Measurements from ENCODE around the gene SNRPD2. TPM values are rescaled to one million over a fixed set of nuclear protein-coding genes. Genes with fewer than 3 reads are reported as not detected.

Gene SNRPD2
- total RNA-seq, 2 experiments from 2014 or later, result 777 to 805 TPM

DNA sequence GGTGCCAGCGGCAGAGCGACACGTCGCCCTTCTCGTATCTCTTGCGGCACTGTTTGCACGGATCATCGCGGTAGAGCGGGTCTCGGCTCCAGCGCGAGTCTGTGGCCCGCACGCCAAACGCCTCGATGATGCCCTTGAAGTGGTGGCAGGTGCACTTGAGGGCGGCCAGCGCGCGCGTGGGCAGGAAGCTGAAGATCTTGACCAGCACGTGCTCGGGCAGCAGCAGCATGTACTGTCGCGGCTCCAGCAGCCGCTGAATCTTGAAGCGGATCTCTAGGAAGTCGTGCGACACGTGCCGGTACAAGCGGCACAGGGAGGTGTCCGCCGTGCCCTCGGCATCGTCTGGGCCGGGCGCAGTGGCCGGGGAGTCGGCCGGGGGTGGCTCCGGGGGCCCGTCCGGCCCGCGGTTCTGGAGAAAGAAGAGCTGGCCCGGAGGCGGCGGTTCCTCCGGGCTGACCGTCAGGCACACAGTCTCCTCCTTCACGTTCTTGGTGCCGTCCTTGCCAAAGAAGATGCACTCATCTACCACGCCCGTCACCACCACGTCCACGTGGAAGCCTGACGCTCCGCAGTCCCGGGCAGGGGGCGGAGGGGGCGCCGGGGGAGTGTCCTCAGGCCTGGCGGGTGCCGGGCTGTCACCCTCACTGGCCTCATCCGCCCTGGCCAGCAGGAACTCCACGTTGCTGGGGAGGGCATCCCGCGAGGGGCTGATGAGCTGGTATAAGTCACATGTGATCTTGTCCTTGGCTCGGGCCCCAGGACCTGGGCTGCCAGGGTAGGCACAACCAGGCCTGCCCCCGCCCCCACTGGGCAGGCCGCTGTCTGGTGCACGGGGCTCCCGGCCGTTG lies 20.3 kb upstream of the SNRPD2 start:
- CTCF ChIA-PET, result interaction anchor here (1.6 to 1.9 kb wide), 2 partner anchors 18 to 21 kb away, joined by 5 to 8 read pairs; no protein-coding TSS in a partner anchor
- POLR2A ChIA-PET, result no interaction called here

GRCh38 chr19:45710356-45711130 lies 18.8 kb upstream of the SNRPD2 start:
- POLR2A ChIA-PET, result no interaction called here
- CTCF ChIA-PET, result interaction anchor here (1.0 kb wide), 1 partner anchor 58 kb away, joined by 4 read pairs; no protein-coding TSS in a partner anchor

GRCh38 chr19:45705710-45706415 lies 14.1 kb upstream of the SNRPD2 start:
- CTCF ChIA-PET, result interaction anchor here (1.0 to 1.2 kb wide), 2 partner anchors 12 to 25 kb away, joined by 3 read pairs; no protein-coding TSS in a partner anchor

GRCh38 chr19:45705115-45705514 lies 13.4 kb upstream of the SNRPD2 start:
- ChIA-PET POLR2A (no interaction called here), CTCF (interaction anchor here (1.0 to 1.1 kb wide), 3 partner anchors 10 to 12 kb away, joined by 3 to 5 read pairs (median 3); no protein-coding TSS in a partner anchor)

More at GRCh38 chr19:45705710-45706415, 14.1 kb upstream of the SNRPD2 start:
- POLR2A ChIA-PET, result no interaction called here

- POLR2A ChIA-PET, result no interaction called here
- CTCF ChIA-PET, result no interaction called here
Measured at GRCh38 chr19:45701676-45702075, 9.9 kb upstream of the SNRPD2 start.

DNA sequence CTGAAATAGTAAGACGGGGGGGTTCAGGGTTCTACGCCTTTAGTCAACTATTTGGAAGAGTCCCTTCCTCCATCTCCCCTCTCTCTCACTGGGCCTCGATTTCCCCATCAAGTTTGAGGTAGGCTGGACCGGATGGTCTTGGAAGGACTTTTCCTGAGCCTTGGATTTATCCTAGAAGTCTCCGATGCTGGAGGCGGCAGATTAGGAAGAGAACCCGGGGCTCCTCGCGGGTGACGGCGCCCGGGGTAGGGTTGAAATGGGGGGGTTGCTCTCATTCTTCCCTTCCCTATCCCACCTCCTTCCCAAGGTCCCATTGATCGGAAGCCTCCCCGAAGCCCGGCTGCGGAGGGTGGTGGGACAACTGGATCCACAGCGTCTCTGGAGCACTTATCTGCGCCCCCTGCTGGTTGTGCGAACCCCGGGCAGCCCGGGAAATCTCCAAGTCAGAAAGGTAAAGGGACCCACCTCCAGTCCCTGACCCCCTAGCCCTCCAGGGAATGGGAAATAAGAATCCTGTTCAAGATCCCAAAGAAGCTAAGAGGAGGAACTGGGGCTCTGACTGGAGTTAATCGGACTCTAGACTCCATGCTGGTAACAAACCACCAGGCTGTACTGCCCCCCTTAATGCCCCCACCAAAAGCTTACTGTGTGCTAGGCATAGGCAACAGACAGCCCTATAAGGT lies 1.5 kb upstream of the SNRPD2 start:
- ChIA-PET POLR2A (interaction anchor here (1.2 to 1.6 kb wide), 7 partner anchors 16 to 194 kb away, joined by 3 to 9 read pairs (median 5); partner anchors contain the start of gene FBXO46), CTCF (interaction anchor here (0.5 to 2.6 kb wide), 34 partner anchors 9 to 265 kb away, joined by 3 to 21 read pairs (median 4); partner anchors contain the start of genes FBXO46 and SIX5)

DNA sequence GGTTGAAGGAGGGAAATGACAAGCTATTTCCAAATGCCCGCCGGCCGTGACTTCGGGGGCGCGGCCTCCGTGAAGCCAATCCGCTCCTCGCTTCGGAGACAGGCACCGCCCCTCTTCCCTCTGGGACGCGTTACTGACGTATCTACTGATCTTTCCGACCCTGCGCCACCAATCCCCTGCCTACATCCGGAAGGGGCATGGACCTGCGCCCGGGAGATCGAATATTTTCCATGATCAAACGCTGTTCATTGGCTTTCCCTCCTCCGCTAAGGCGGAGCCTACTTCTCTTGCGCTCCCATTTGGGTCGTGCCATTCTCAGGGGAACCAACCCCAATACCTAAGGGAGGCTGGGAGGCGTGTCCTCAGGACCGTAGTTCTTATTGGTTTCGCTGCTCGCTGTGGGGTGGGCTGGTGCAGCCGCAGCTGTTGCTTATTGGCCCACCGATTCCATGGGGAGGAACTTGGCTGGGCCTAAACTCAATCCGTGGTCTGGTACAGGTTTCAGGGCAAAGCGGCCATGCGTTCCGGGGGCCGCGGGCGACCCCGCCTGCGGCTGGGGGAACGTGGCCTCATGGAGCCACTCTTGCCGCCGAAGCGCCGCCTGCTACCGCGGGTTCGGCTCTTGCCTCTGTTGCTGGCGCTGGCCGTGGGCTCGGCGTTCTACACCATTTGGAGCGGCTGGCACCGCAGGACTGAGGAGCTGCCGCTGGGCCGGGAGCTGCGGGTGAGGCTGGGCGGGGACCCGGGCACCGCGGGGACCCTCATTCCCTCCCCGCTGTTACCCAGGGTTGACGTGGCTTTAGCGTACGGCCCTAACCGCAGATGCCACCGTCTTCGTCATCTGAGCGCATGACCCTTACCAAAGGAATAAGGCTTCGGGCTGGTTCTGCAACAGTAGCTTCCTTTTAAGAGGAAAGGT lies 693 bp upstream of the SNRPD2 start, which contains the start of gene QPCTL:
QPCTL (plus strand) TSS at position 480 of the 919 bp plus-strand sequence; CDS start at position 518, 38 bp downstream.
- CTCF ChIA-PET, result interaction anchor here (0.5 to 2.6 kb wide), 27 partner anchors 11 to 264 kb away, joined by 3 to 21 read pairs (median 4); partner anchors contain the start of genes FBXO46 and SIX5

DNA sequence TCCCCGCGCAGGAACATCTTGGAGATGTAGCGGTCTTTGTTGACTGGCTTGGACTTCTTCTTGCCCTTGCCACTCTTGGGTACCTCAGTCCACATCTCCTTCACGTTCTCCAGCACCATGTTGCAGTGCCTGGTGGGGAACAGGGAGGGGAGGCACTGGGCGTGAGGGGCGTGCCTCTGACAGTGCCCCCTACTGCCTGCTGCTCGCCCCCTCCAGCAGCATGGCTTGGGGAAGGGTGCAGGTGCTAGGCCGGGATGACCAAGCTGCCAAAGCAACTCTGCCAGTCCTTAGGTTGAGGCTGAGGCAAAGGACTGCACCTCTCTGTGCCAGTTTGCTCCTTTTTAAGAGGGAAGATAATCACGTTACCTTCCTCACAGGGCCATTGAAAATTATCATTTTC lies 4.2 kb downstream of the SNRPD2 start:
- ChIA-PET CTCF (interaction anchor here (0.5 to 1.0 kb wide), 2 partner anchors 28 to 40 kb away, joined by 3 to 4 read pairs; no protein-coding TSS in a partner anchor), POLR2A (interaction anchor here (1.2 kb wide), 1 partner anchor 10 kb away, joined by 6 read pairs; no protein-coding TSS in a partner anchor)

More for the DNA sequence above, 693 bp upstream of the SNRPD2 start, which contains the start of gene QPCTL:
- POLR2A ChIA-PET, result interaction anchor here (0.6 to 1.6 kb wide), 15 partner anchors 11 to 1387 kb away, joined by 3 to 9 read pairs (median 5); partner anchors contain the start of genes FBXO46, IRF2BP1 and SIX5

DNA sequence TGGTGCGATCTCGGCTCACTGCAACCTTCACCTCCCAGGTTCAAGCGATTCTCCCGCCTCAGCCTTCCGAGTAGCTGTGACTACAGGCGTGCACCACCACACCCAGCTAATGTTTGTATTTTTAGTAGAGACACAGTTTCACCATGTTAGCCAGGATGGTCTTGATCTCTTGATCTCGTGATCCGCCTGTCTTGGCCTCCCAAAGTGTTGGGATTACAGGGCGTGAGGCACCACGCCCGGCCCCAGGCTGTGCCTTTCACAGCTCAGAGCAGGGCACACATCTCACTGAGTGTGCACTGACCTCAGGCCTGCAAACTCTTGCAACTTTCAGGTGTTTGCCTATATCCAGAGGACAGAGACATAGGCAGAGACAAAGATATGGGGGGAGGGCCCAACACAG lies 6.7 kb downstream of the SNRPD2 start:
- ChIA-PET CTCF (interaction anchor here (0.6 to 1.0 kb wide), 6 partner anchors 11 to 428 kb away, joined by 3 to 5 read pairs (median 3); no protein-coding TSS in a partner anchor), POLR2A (interaction anchor here (0.6 kb wide), 1 partner anchor 108 kb away, joined by 3 read pairs; no protein-coding TSS in a partner anchor)

GRCh38 chr19:45682908-45683307 lies 8.8 kb downstream of the SNRPD2 start:
- POLR2A ChIA-PET, result no interaction called here
- CTCF ChIA-PET, result interaction anchor here (0.6 to 3.4 kb wide), 5 partner anchors 10 to 220 kb away, joined by 3 to 21 read pairs (median 3); partner anchors contain the start of genes MYPOP, QPCTL, SIX5 and SNRPD2

DNA sequence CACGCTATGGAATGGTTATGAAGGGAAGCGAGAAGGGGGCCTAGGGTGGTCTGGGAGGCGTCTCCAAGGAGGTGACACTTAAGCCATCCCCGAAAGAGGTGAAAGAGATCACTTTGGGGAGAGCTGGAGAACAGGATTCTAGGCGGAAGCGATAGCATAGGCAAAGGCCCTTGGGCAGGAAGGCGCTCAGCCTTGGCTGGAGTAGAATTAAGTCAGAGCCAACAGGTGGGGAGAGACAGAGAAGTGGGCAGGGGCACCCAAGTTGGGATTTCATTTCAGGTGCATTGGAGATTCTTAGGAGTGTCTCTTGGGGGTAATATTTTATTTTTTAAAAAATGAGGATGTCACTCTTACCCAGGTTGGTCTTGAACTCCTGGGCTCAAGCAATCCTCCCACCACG lies 9.6 kb downstream of the SNRPD2 start:
- POLR2A ChIA-PET, result interaction anchor here (0.6 to 1.8 kb wide), 2 partner anchors 10 to 48 kb away, joined by 3 to 6 read pairs; partner anchors contain the start of genes FBXO46, QPCTL and SNRPD2
- CTCF ChIA-PET, result interaction anchor here (0.6 to 3.4 kb wide), 8 partner anchors 9 to 220 kb away, joined by 3 to 21 read pairs (median 4); partner anchors contain the start of genes FBXO46, GIPR, MYPOP and QPCTL

- ChIA-PET POLR2A (interaction anchor here (0.6 to 1.8 kb wide), 2 partner anchors 11 to 49 kb away, joined by 3 to 6 read pairs; partner anchors contain the start of genes FBXO46, QPCTL and SNRPD2), CTCF (interaction anchor here (0.6 to 3.4 kb wide), 18 partner anchors 9 to 1193 kb away, joined by 3 to 21 read pairs (median 4); partner anchors contain the start of genes FBXO46, QPCTL and SNRPD2)
Measured at GRCh38 chr19:45681391-45682015, 10.2 kb downstream of the SNRPD2 start.

DNA sequence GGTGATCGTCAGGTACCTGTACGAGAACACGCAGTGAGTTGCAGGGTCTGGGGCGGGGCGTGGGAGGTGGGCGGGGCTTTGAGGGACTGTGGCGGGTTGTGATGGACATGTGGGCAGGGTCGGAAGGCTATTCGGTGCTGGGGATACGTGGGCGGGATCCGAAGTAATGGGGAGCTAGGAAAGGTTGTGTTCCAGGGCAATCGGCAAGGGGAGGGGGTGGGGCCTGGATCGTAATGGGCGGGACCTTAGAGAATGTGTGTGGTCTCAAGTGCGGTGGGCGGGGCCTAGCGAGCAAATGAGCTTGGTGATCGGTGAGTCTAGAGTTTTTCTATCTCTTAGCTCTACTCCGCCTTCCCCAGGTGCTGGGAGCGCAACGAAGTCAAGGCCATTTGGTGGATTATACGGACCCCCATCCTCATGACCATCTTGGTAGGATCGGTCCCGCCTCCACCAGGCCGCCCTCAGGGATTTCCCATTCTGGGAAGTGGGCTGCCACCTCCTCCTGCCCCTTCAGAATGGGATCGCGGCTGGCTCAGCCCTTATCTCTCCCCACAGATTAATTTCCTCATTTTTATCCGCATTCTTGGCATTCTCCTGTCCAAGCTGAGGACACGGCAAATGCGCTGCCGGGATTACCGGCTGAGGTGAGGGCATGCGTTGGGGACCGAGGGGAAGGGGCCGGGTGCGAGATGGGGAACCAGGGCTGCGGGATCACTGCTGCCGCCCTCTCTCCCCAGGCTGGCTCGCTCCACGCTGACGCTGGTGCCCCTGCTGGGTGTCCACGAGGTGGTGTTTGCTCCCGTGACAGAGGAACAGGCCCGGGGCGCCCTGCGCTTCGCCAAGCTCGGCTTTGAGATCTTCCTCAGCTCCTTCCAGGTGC lies 14.2 kb downstream of the SNRPD2 start:
- CTCF ChIA-PET, result interaction anchor here (0.7 to 2.5 kb wide), 7 partner anchors 8 to 38 kb away, joined by 3 to 9 read pairs (median 4); partner anchors contain the start of genes EML2, QPCTL and SNRPD2
- POLR2A ChIA-PET, result interaction anchor here (0.6 to 2.4 kb wide), 5 partner anchors 10 to 15 kb away, joined by 5 to 9 read pairs (median 6); partner anchors contain the start of genes QPCTL and SNRPD2

DNA sequence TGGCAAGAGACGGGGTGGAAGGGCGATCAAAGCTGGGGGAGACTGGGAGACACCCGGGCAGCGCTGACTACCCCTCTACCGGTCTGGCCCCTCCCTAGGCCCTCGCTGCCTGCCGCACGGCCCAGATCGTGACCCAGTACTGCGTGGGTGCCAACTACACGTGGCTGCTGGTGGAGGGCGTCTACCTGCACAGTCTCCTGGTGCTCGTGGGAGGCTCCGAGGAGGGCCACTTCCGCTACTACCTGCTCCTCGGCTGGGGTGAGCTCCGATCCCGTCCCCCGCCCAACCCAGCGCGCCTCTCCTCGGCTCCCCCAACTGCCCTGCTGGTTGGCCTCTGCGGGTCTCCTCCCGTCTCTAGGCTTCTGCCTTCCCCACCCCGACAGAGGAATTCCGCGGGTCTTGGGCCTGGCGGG lies 14.9 kb downstream of the SNRPD2 start:
- ChIA-PET POLR2A (interaction anchor here (0.7 to 2.4 kb wide), 4 partner anchors 9 to 15 kb away, joined by 3 to 9 read pairs (median 6); partner anchors contain the start of genes GIPR, QPCTL and SNRPD2), CTCF (interaction anchor here (0.7 to 2.5 kb wide), 5 partner anchors 8 to 34 kb away, joined by 3 to 9 read pairs (median 4); partner anchors contain the start of gene SNRPD2)

Data from activated CD8-positive, alpha-beta memory T cell treated with anti-CD3 and anti-CD28 coated beads for 36 hours (primary cell).